HEK293 (cell line): ENCODE data around the gene HSD17B14.

Source experiments
- CTCF ChIA-PET: fragments of 350-600 bp; formaldehyde crosslinking; extraction: SDS; loops from one replicate; lab custom pipeline; 2021; ENCODE audit warnings: antibody characterized with exemption; lab: Yijun Ruan, JAX
- POLR2A ChIA-PET: fragments of 300-600 bp; formaldehyde crosslinking; extraction: SDS; loops from one replicate; lab custom pipeline; 2020; ENCODE audit warnings: antibody characterized with exemption, inconsistent platforms; lab: Yijun Ruan, JAX
- H3K27ac ChIP-seq: fragments of 200-500 bp; sonication (Bioruptor generic); 2 replicates; pipeline ENCODE4 v1.5.1; 2014; ENCODE audit warnings: low read depth, low read length, control low read depth, inconsistent platforms; ENCODE audit errors: extremely low read depth
- H3K36me3 ChIP-seq, 2 experiments: fragments of 200-500 bp in 1 of 2; sonication (Bioruptor generic) in 1 of 2; 1 replicate in 1 of 2; 2 replicates in 1 of 2; pipeline ENCODE4 v1.5.1; 2014 to 2017; ENCODE audit warnings: inconsistent platforms in 2 of 2, low read length in 2 of 2; ENCODE audit not compliant: control insufficient read depth in 2 of 2, insufficient read depth in 1 of 2
- H3K4me1 ChIP-seq: fragments of 200-500 bp; sonication (Bioruptor generic); 2 replicates; pipeline ENCODE4 v1.5.1; 2014; ENCODE audit warnings: mild to moderate bottlenecking, low read length, inconsistent platforms; ENCODE audit not compliant: control insufficient read depth, insufficient read depth
- H3K4me3 ChIP-seq: 2 replicates; pipeline ENCODE4 v1.5.1; 2011; ENCODE audit warnings: low read depth, mild to moderate bottlenecking, control low read depth, low read length, moderate library complexity
- H3K9me3 ChIP-seq: fragments of 200-500 bp; sonication (Bioruptor generic); 2 replicates; pipeline ENCODE4 v1.5.1; 2014; ENCODE audit warnings: low read depth, low read length, inconsistent platforms; ENCODE audit not compliant: control insufficient read depth, insufficient read depth
- EGR2 ChIP-seq: fragments of 450-650 bp; formaldehyde crosslinking; IDR thresholded peaks from 2 replicates; pipeline ENCODE4 v1.5.1; 2016; ENCODE audit warnings: low read depth, missing biosample characterization, missing genetic modification characterization
- KLF1 ChIP-seq: fragments of 450-650 bp; formaldehyde crosslinking; IDR thresholded peaks from 2 replicates; pipeline ENCODE4 v1.5.1; 2016; ENCODE audit warnings: missing biosample characterization, missing genetic modification characterization
- PBX3 ChIP-seq: sonication (generic); formaldehyde crosslinking; IDR thresholded peaks from 2 replicates; pipeline ENCODE4 v1.8.1; 2022; ENCODE audit warnings: mild to moderate bottlenecking, moderate library complexity, missing genetic modification reagents
- YY1 ChIP-seq: fragments of 450-650 bp; formaldehyde crosslinking; IDR thresholded peaks from 2 replicates; pipeline ENCODE4 v1.5.1; 2018; ENCODE audit warnings: missing biosample characterization, missing genetic modification characterization
- YY2 ChIP-seq: fragments of 450-650 bp; formaldehyde crosslinking; IDR thresholded peaks from 2 replicates; pipeline ENCODE4 v1.5.1; 2016; ENCODE audit warnings: missing biosample characterization, missing genetic modification characterization
- ZBTB49 ChIP-seq: fragments of 450-650 bp; formaldehyde crosslinking; IDR thresholded peaks from 2 replicates; pipeline ENCODE4 v1.5.1; 2016; ENCODE audit warnings: missing biosample characterization, missing genetic modification characterization, low read depth
- ZFHX2 ChIP-seq: fragments of 450-650 bp; formaldehyde crosslinking; conservative IDR thresholded peaks from 2 replicates; pipeline ENCODE4 v1.5.1; 2016; ENCODE audit warnings: missing biosample characterization, missing genetic modification characterization
- ZFP37 ChIP-seq: fragments of 450-650 bp; formaldehyde crosslinking; IDR thresholded peaks from 2 replicates; pipeline ENCODE4 v1.5.1; 2016; ENCODE audit warnings: missing biosample characterization, missing genetic modification characterization
- ZIC2 ChIP-seq: fragments of 450-650 bp; formaldehyde crosslinking; IDR thresholded peaks from 2 replicates; pipeline ENCODE4 v1.5.1; 2016; ENCODE audit warnings: missing biosample characterization, missing genetic modification characterization
- ZNF157 ChIP-seq: fragments of 450-650 bp; formaldehyde crosslinking; IDR thresholded peaks from 2 replicates; pipeline ENCODE4 v1.5.1; 2016; ENCODE audit warnings: missing biosample characterization, missing genetic modification characterization
- ZNF202 ChIP-seq: fragments of 450-650 bp; formaldehyde crosslinking; IDR thresholded peaks from 2 replicates; pipeline ENCODE4 v1.5.1; 2016; ENCODE audit warnings: missing biosample characterization, missing genetic modification characterization, borderline replicate concordance
- ZNF398 ChIP-seq: fragments of 450-650 bp; formaldehyde crosslinking; IDR thresholded peaks from 2 replicates; pipeline ENCODE4 v1.5.1; 2017; ENCODE audit warnings: missing biosample characterization, missing genetic modification characterization
- ZNF521 ChIP-seq: fragments of 450-650 bp; formaldehyde crosslinking; IDR thresholded peaks from 2 replicates; pipeline ENCODE4 v1.5.1; 2017; ENCODE audit warnings: missing biosample characterization, mild to moderate bottlenecking, missing genetic modification characterization
- ZNF544 ChIP-seq: fragments of 450-650 bp; formaldehyde crosslinking; IDR thresholded peaks from 2 replicates; pipeline ENCODE4 v1.5.0; 2017; ENCODE audit warnings: missing biosample characterization, missing genetic modification characterization
- ZNF768 ChIP-seq: fragments of 450-650 bp; formaldehyde crosslinking; IDR thresholded peaks from 2 replicates; pipeline ENCODE4 v1.5.1; 2018; ENCODE audit warnings: missing biosample characterization, mild to moderate bottlenecking, missing genetic modification characterization
- ZNF776 ChIP-seq: fragments of 450-650 bp; formaldehyde crosslinking; IDR thresholded peaks from 2 replicates; pipeline ENCODE4 v1.5.0; 2017; ENCODE audit warnings: missing biosample characterization, missing genetic modification characterization, borderline replicate concordance
- TF ChIP-seq, protein P1 (sequence below): fragments of 450-650 bp; formaldehyde crosslinking; IDR thresholded peaks from 2 replicates; pipeline ENCODE4 v1.5.1; 2016; ENCODE audit warnings: missing biosample characterization, missing genetic modification characterization
- TF ChIP-seq, protein P2 (sequence below): fragments of 450-650 bp; formaldehyde crosslinking; IDR thresholded peaks from 2 replicates; pipeline ENCODE4 v1.5.1; 2017; ENCODE audit warnings: missing biosample characterization, missing genetic modification characterization
- TF ChIP-seq, protein P3 (sequence below): fragments of 450-650 bp; formaldehyde crosslinking; IDR thresholded peaks from 2 replicates; pipeline ENCODE4 v1.5.1; 2016; ENCODE audit warnings: missing biosample characterization, missing genetic modification characterization
- TF ChIP-seq, protein P4 (sequence below): fragments of 450-650 bp; formaldehyde crosslinking; IDR thresholded peaks from 2 replicates; pipeline ENCODE4 v1.5.1; 2016; ENCODE audit warnings: missing biosample characterization, missing genetic modification characterization

HSD17B14 gene

GRCh38 chr19:48819366-48819816, 16.9 kb downstream of the HSD17B14 start (continued):
- no peak for TF ChIP-seq ZNF202
- TF ChIP-seq, protein P1, sequence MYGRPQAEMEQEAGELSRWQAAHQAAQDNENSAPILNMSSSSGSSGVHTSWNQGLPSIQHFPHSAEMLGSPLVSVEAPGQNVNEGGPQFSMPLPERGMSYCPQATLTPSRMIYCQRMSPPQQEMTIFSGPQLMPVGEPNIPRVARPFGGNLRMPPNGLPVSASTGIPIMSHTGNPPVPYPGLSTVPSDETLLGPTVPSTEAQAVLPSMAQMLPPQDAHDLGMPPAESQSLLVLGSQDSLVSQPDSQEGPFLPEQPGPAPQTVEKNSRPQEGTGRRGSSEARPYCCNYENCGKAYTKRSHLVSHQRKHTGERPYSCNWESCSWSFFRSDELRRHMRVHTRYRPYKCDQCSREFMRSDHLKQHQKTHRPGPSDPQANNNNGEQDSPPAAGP (tag by site-specific recombination), result 0 out of 2 replicates have a peak, but pooled peaks have one; percentile 26
- no peak for TF ChIP-seq ZBTB49 (tag by site-specific recombination)
- TF ChIP-seq ZNF157 (tag by site-specific recombination), result no peak
- no peak for TF ChIP-seq ZNF776 (tag by site-specific recombination)
- no peak for TF ChIP-seq ZNF544
- TF ChIP-seq ZNF521 (tag by site-specific recombination), result no peak
- TF ChIP-seq YY2 (tag by site-specific recombination), result no peak
- TF ChIP-seq PBX3 (CRISPR knock-in tag), result no peak
- no peak for TF ChIP-seq ZNF768 (tag by site-specific recombination)
- TF ChIP-seq YY1 (tag by site-specific recombination), result no peak
- TF ChIP-seq, protein P2, sequence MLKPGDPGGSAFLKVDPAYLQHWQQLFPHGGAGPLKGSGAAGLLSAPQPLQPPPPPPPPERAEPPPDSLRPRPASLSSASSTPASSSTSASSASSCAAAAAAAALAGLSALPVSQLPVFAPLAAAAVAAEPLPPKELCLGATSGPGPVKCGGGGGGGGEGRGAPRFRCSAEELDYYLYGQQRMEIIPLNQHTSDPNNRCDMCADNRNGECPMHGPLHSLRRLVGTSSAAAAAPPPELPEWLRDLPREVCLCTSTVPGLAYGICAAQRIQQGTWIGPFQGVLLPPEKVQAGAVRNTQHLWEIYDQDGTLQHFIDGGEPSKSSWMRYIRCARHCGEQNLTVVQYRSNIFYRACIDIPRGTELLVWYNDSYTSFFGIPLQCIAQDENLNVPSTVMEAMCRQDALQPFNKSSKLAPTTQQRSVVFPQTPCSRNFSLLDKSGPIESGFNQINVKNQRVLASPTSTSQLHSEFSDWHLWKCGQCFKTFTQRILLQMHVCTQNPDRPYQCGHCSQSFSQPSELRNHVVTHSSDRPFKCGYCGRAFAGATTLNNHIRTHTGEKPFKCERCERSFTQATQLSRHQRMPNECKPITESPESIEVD (tag by site-specific recombination), result no peak
- peak; percentile 94 for TF ChIP-seq KLF1
- TF ChIP-seq ZFP37 (tag by site-specific recombination), result no peak
- TF ChIP-seq, protein P3, sequence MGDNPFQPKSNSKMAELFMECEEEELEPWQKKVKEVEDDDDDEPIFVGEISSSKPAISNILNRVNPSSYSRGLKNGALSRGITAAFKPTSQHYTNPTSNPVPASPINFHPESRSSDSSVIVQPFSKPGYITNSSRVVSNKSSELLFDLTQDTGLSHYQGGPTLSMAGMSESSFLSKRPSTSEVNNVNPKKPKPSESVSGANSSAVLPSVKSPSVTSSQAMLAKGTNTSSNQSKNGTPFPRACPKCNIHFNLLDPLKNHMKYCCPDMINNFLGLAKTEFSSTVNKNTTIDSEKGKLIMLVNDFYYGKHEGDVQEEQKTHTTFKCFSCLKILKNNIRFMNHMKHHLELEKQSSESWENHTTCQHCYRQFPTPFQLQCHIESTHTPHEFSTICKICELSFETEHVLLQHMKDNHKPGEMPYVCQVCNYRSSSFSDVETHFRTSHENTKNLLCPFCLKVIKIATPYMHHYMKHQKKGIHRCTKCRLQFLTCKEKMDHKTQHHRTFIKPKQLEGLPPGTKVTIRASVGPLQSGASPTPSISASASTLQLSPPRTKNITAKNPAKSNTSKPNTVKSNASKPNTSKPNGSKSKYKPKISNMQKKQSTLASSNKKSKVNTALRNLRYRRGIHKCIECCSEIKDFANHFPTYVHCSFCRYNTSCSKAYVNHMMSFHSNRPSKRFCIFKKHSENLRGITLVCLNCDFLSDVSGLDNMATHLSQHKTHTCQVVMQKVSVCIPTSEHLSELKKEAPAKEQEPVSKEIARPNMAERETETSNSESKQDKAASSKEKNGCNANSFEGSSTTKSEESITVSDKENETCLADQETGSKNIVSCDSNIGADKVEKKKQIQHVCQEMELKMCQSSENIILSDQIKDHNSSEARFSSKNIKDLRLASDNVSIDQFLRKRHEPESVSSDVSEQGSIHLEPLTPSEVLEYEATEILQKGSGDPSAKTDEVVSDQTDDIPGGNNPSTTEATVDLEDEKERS, result no peak
- TF ChIP-seq, all 188 proteins: peak for 17

- Histone ChIP-seq H3K36me3 (peaks cover 0 to 4% of the 10 kb centered on the region in 2 experiments; a peak in 2 of 3 replicates), H3K4me3 (no peak overlapping the region), H3K9me3 (no peaks in the 10 kb centered on the region), H3K27ac (no peak overlapping the region), H3K4me1 (peaks cover 4% of the 10 kb centered on the region; the same call in 1 of the 2 replicates)
- TF ChIP-seq ZNF398 (tag by site-specific recombination), result 0 out of 2 replicates have a peak, but pooled peaks have one; percentile 10
- TF ChIP-seq ZFHX2 (tag by site-specific recombination), result peak; percentile 56
- TF ChIP-seq ZIC2, result peak; percentile 50
- TF ChIP-seq, protein P4, sequence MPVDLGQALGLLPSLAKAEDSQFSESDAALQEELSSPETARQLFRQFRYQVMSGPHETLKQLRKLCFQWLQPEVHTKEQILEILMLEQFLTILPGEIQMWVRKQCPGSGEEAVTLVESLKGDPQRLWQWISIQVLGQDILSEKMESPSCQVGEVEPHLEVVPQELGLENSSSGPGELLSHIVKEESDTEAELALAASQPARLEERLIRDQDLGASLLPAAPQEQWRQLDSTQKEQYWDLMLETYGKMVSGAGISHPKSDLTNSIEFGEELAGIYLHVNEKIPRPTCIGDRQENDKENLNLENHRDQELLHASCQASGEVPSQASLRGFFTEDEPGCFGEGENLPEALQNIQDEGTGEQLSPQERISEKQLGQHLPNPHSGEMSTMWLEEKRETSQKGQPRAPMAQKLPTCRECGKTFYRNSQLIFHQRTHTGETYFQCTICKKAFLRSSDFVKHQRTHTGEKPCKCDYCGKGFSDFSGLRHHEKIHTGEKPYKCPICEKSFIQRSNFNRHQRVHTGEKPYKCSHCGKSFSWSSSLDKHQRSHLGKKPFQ (tag by site-specific recombination), result no peak
- TF ChIP-seq EGR2 (tag by site-specific recombination), result peak; percentile 68; the same call in 1 of the 2 replicates
- ChIA-PET POLR2A (no interaction called here), CTCF (interaction anchor here (1.0 to 3.2 kb wide), 3 partner anchors 9 to 30 kb away, joined by 3 to 13 read pairs (median 13); no protein-coding TSS in a partner anchor)
These were observed 18.0 kb downstream of the HSD17B14 start for GRCh38 chr19:48818234-48818820.
